Left lobe of liver (tissue), 2 donors: ENCODE measurements around the gene SLC16A5. TPM values are rescaled to one million over a fixed set of nuclear protein-coding genes. Genes with fewer than 3 reads are reported as not detected.
"Not testable (repeated sequence)": the region's sequence is repeated elsewhere in the genome, so short reads cannot be mapped to it uniquely, and the experiment has no call there.

ENCODE experiments used
- ATAC-seq: fragments of 200-7000 bp; cut with Tn5 transposase; one replicate; pipeline ENCODE4 v1.9.1; 2020; ENCODE audit warnings: mild to moderate bottlenecking, moderate library complexity
- DNase-seq: peaks from one replicate; pipeline ENCODE4 v3.0.0-alpha.2; 2020; ENCODE audit warnings: low spot score
- total RNA-seq: library from RNA; stranded (reverse); gene quantifications from one replicate; pipeline ENCODE4 v1.2.1, GENCODE V29; 2021
- donor health status: DM: no; HTN: no; CAD: no; lungs with moderate emphysema.
- donor health status: DM: no; HTN: yes; CAD: no.

SLC16A5 gene
- total RNA-seq, 1 donor from 2014 or later: 1.2 TPM

GRCh38 chr17:75108193-75108592 is 20.4 kb downstream of the SLC16A5 start:
- ATAC-seq: no peak

DNA sequence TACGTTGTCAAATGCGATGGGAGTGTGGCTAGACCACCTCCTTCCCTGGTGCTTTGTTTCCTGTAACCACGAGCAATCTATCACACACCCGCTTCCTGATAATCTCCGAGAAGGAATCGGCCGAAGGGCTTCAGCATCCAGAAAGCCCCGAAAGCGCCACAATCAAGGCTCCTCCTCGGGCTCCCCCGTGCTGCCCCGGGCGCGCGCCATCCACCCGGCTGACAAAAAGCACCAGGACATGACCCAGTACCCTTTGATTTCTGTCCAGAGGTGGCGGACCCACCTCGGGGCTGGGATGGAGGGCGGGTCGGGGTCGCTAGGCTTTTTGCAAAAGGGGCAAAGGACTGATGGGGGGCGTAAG is 21.3 kb downstream of the SLC16A5 start:
- DNase-seq (no peak), ATAC-seq (no peak)

More at GRCh38 chr17:75108193-75108592, 20.4 kb downstream of the SLC16A5 start:
- no peak for DNase-seq

DNA sequence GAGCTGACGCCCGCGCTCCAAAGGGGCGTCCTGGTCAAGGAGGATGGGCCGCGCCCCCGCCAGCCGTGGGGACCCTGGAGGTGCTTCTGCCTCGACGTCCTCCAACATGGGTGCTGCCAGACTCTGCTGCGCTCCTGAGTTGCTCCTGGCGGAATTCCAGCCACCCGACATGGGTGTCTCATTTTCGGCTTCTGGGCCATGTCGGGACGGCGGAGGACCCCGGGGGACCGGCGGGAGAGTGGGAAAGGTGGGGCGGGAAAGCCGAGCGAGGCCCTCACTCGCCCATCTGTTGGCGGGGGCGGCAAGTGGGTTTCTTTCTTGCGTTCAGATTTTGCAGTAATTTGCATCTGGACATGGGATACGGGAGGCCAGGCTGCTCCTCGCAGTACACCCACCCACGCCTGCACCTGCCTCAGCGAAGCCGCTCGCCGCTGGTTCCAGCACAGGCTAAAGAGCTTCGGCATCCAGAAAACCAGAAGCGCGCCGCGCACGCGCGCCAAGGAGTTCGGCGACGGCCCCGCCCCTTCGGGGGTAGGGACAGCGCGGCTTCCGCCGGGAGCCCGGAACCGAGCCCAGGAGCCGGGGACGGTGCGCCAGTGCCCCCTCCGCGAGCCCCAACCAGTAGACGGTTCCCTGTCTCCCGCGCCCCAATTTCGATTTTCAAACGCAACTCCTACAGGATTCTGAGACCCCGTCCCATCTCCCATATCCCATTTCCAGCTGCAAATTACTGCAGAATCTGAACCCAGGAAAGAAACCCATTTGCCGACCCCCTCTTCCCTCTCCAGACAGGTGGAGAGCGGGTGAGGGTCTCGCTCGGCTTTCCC is 21.9 kb downstream of the SLC16A5 start, which contains the start of gene ARMC7:
ARMC7 (plus strand) TSS at position 563 of the 827 bp plus-strand sequence. CDS start 320 bp downstream, outside the sequence.
- ATAC-seq (peak; percentile 88), DNase-seq (peak; percentile 93)

DNA sequence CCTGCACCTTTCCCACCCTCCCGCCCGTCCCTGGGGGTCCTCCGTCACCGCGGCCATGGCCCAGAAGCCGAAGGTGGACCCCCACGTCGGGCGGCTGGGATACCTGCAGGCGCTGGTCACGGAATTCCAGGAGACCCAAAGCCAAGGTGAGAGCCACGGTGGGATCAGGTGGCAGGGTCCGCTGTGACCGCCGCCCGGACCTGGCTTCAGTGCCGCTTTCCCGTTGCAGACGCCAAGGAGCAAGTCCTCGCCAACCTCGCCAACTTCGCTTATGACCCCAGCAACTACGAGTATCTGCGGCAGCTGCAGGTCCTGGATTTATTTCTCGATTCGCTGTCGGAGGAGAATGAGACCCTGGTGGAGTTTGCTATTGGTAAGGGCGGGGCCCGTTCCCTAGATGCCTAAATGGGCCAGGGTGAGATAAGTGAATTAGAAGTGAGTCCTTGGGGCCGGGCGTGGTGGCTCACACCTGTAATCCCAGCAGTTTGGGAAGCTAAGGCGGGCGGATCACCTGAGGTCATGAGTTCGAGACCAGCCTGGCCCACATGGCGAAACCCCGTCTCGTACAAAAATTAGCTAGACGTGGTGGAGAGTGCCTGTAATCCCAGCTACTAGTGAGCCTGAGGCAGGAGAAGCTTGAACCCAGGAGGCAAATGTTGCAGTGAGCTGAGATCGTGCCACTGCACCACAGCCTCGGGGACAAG is 22.6 kb downstream of the SLC16A5 start:
- DNase-seq (no peak), ATAC-seq (peak; percentile 15)

DNA sequence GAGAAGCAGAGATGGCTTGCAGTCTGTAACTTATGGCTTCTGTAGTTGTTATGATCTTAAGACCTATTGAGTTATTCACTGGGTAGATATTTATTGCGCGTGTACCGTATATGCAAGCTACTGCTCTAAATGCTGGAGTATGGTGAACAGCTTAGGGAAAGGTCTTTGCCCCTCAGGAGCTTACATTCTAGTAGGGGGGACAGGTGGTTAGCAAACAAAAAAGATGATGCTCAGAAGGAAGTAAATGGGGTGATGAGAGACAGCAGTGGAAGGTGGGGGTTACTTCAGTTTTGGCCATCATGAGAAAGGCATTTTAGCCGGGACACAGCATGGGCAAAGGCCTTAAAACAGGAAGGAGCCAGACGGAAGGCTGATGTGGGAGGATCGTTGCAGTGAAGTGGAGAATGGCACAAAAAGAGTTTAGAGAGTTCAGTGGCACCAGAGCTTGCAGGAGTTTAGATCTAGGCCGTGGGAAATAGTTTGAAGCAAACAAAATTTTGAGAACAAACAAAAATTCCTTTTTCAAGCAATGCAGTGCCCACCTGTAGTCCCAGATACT is 24.1 kb downstream of the SLC16A5 start:
- no peak for ATAC-seq
- DNase-seq: no peak

DNA sequence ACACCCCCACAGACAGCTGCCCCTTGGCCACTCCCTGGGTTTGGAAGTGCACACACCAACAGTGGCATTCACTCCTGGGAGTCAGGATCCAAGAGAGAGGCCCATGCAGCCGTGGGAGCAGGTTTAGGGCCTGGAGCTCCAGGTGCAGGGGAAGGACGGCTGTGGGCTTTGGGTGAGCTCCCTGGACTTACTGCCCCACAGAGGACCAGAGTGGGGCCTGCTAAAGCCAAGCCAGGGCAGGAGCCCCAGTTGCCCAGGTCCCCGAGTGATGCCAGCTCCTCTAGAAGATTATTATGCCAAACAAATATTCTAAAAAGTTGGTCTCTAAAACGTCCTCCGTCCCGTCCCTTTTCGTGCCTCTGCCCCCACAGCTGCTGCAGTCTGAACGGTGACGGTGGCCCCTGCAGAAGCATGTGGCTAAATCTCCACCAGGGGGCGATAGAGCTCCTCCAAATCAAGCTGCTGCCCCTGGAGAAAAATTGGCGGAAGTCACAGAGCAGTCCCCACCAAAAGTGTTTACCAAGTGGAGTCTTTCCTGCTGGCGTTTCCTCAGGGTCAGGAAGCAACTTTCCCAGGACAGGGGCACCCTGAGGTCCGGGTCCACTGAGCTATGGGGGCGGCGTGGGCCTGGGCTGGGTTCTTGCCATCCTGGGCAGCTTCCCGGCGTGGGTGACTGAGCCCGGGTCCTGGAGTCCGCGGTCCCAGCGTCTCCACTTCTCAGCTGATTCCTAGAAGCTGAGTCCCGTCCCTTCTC is 26.2 kb downstream of the SLC16A5 start:
- DNase-seq (peak; percentile 86), ATAC-seq (peak; percentile 85)

- DNase-seq (no peak), ATAC-seq (no peak)
Observed at GRCh38 chr17:75114552-75115314, 27.0 kb downstream of the SLC16A5 start.

DNA sequence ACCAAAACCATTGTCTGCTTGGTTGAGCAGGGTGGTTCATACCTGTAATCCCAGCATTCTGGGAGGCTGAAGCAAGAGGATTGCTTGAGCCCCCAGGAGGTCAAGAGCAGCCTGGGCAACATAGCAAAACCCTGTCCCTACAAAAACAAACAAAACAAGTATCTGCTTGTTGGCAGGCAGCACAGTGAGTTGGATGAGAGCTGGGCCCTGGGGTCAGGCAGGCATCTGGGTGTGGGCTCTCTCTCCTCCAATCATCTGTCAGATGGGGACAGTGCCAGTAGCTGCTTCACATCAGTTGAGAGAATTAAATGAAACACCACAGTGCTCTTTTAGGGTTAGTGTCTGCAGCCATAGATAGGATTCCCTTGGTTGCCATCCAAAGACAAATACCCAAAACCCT is 27.8 kb downstream of the SLC16A5 start:
- DNase-seq (no peak), ATAC-seq (no peak)

GRCh38 chr17:75116737-75117136 is 29.0 kb downstream of the SLC16A5 start:
- DNase-seq (no peak), ATAC-seq (no peak)

DNA sequence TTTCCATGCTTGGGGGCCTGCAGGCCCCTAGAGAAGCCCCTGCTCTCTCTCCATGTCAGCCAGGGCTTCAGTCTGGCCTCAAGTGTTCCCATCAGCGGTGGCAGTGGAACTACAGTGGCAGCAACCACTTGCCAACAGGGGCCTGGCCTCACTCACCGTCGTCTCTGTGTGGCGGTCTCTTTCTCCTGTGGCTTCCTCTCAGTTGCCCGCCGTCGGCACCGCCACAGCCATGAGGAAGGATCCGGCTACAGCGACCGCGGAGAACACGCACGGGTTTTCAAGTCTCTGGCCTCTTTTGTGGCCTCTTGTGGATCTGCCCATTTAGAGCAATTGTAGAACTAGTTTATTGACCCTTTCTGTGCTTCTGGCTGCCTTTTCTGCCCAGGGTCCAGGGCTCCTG is 30.6 kb downstream of the SLC16A5 start:
- DNase-seq (no peak), ATAC-seq (no peak)

DNA sequence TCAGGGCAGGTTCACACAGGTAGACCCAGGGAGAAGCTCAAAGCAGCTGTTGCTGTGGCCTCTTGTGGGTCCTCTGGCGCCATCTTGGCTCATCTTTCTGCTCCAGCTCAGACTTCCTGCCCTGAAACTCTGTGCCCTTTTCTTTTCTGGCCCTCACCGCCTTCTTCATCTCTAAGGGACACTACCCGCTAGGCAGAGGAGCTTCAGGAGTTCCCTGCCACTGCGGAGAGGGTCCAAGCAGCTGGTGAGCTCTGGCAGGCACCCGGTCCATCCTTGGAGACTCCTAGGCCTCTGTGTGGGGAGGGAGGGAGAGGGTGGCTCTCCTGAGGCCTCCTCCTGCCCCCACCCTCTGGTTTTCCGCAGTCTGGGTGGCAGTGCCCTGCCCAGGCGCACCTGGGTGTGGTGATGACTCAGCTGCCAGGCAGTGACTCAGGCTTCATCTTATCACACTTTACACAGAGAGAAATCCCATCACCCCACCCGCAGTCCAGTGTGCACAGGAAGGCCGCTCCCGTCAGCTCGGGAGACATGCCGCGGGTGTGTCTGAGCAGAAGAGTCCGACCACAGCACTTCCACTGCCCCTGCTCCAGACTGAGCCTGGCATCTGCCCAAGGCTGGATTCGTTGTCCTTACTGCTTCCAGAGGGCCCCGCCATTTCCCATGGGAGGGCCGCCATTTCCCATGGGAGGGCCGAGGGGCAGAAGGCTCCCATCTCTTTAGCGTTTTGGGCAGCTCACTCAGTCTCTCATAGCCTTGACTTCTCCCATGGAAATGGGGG is 36.5 kb downstream of the SLC16A5 start:
- DNase-seq (no peak), ATAC-seq (peak; percentile 68)

DNA sequence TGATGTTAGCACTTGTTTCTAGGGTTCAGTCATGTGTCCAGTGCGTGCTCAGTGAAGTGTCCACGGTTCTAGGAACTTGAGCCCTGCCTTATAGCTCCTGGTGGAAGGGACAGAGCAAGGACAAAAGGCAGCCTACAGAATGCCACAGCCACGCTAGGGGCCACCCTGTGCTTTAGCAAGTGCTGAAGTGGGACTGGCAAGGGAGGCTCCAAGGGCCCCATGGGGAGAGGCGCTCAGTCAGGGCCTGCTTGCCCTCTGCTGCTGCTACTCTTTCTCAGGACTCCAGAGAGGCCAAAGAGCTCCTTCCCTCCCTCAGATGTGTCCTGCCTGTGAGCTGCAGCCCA is 37.0 kb downstream of the SLC16A5 start:
- no peak for DNase-seq
- ATAC-seq: no peak

DNA sequence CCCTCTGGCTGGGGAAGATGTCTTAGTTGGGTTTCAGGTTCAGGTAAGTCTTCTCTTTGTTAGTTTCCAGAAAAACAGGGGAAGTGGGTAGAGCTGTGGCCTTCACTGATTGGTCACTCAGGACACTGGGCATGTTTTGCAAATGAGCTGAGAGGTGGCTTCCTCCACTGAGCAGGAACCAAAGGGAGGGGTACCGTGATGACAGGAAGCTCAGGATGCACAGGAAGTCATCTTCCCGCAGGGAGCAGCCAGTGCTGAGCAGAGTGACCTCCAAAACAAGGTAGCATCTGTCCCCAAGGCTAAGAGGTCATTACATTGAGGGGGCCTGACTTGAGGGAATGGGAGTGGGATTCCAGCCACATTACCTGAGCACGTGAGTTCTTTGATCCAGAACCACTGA is 38.2 kb downstream of the SLC16A5 start:
- ATAC-seq: no peak
- DNase-seq: no peak

GRCh38 chr17:75126954-75127353 is 39.2 kb downstream of the SLC16A5 start:
- DNase-seq: no peak
- no peak for ATAC-seq

GRCh38 chr17:75127936-75128335 is 40.2 kb downstream of the SLC16A5 start:
- ATAC-seq, DNase-seq: not testable (repeated sequence)

GRCh38 chr17:75128694-75129505 is 41.1 kb downstream of the SLC16A5 start:
- no peak for DNase-seq
- ATAC-seq: no peak

GRCh38 chr17:75129576-75129975 is 41.8 kb downstream of the SLC16A5 start:
- DNase-seq: no peak
- ATAC-seq: no peak

GRCh38 chr17:75130059-75130631 is 42.4 kb downstream of the SLC16A5 start:
- ATAC-seq (no peak), DNase-seq (no peak)
